GM21367 (cell line): Measurements from ENCODE around the gene CFAP141.
"Not testable (repeated sequence)": the region's sequence is repeated elsewhere in the genome, so short reads cannot be mapped to it uniquely, and the experiment has no call there.

ENCODE experiments used
- ATAC-seq: cut with Tn5 transposase; IDR thresholded peaks from one replicate; pipeline ENCODE4 v1.9.1; 2021; ENCODE audit not compliant: unreplicated experiment

CFAP141 gene

GRCh38 chr1:154208677-154209388 lies 2.7 kb upstream of the CFAP141 start:
- ATAC-seq, result no peak

GRCh38 chr1:154207262-154207661 lies 1.1 kb upstream of the CFAP141 start:
- no peak for ATAC-seq

GRCh38 chr1:154205778-154206177 lies 355 bp downstream of the CFAP141 start:
- ATAC-seq, result not testable (repeated sequence)

- ATAC-seq, result no peak
These were observed 6.6 kb downstream of the CFAP141 start for GRCh38 chr1:154199563-154199879.

GRCh38 chr1:154198756-154199562 lies 7.2 kb downstream of the CFAP141 start:
- ATAC-seq, result no peak

GRCh38 chr1:154193821-154194220 lies 12.3 kb downstream of the CFAP141 start:
- no peak for ATAC-seq

GRCh38 chr1:154192476-154192875 lies 13.7 kb downstream of the CFAP141 start:
- ATAC-seq, result no peak

GRCh38 chr1:154191990-154192461 lies 14.1 kb downstream of the CFAP141 start, which contains the start of gene TPM3:
TPM3 (minus strand) TSS chr1:154192100; CDS start chr1:154192018, 82 bp downstream.
- no peak for ATAC-seq

GRCh38 chr1:154190550-154190949 lies 15.6 kb downstream of the CFAP141 start:
- ATAC-seq, result no peak

- no peak for ATAC-seq
These were observed 19.2 kb downstream of the CFAP141 start for GRCh38 chr1:154186852-154187501.

GRCh38 chr1:154186177-154186576 lies 20.0 kb downstream of the CFAP141 start:
- no peak for ATAC-seq

- peak; percentile 51 for ATAC-seq
These were observed 22.9 kb downstream of the CFAP141 start for GRCh38 chr1:154183046-154183915.

GRCh38 chr1:154182344-154183045 lies 23.6 kb downstream of the CFAP141 start:
- ATAC-seq, result peak; percentile 56

GRCh38 chr1:154181944-154182343 lies 24.2 kb downstream of the CFAP141 start:
- ATAC-seq, result no peak

GRCh38 chr1:154179946-154180687 lies 26.0 kb downstream of the CFAP141 start:
- no peak for ATAC-seq

GRCh38 chr1:154178911-154179811 lies 27.0 kb downstream of the CFAP141 start:
- ATAC-seq, result no peak

GRCh38 chr1:154178013-154178412 lies 28.1 kb downstream of the CFAP141 start:
- ATAC-seq, result no peak

- ATAC-seq, result no peak
These were observed 29.8 kb downstream of the CFAP141 start for GRCh38 chr1:154176337-154176736.
